ENCODE measurements around the gene ZFAND2A. TPM values are rescaled to one million over a fixed set of nuclear protein-coding genes. Genes with fewer than 3 reads are reported as not detected.

The ZFAND2A gene
- total and polyA plus RNA-seq, 2 of the 8 experiments (the other 6 are each of a cell fraction or from before 2014, with no cell fraction given), result 16.6 to 20.3 TPM

GRCh38 chr7:1151653-1152425 is 8.2 kb downstream of the ZFAND2A start (continued):
- TF ChIP-seq TEAD4 (IDR thresholded peaks at IDR 0.05; ENCODE audit: low read depth, low read length) (no peak), MAX (IDR thresholded peaks at IDR 0.05) (no peak), CHD2 (IDR thresholded peaks at IDR 0.05; ENCODE audit: low read length) (no peak)
